Rectal smooth muscle tissue (tissue), 1 donor: ENCODE data around the gene OXGR1.
"Not testable (repeated sequence)": the region's sequence is repeated elsewhere in the genome, so short reads cannot be mapped to it uniquely, and the experiment has no call there.

Experiments used
- H3K27ac ChIP-seq: one replicate; pipeline ENCODE4 v1.7.0; 2013; ENCODE audit warnings: low read depth, low read length, inconsistent platforms
- H3K27me3 ChIP-seq: one replicate; pipeline ENCODE4 v1.7.0; 2013; ENCODE audit warnings: low read length; ENCODE audit not compliant: control insufficient read depth, insufficient read depth
- H3K36me3 ChIP-seq: one replicate; pipeline ENCODE4 v1.7.0; 2013; ENCODE audit warnings: low read length; ENCODE audit not compliant: control insufficient read depth, insufficient read depth
- H3K4me1 ChIP-seq: one replicate; pipeline ENCODE4 v1.7.0; 2013; ENCODE audit warnings: low read length; ENCODE audit not compliant: control insufficient read depth, insufficient read depth
- H3K4me3 ChIP-seq: one replicate; pipeline ENCODE4 v1.7.0; 2013; ENCODE audit warnings: low read length
- H3K9ac ChIP-seq: one replicate; pipeline ENCODE4 v1.7.0; 2013; ENCODE audit warnings: low read length

The OXGR1 gene

GRCh38 chr13:96994017-96994857 lies at the start of gene OXGR1:
Gene OXGR1, minus strand, starts transcription at chr13:96994476. Its CDS starts 6,717 bp downstream, at chr13:96987759.
- H3K4me1 ChIP-seq = no peaks in the 10 kb centered on the region
- H3K4me3 ChIP-seq = peak within 1 kb of the TSS; percentile 67
- H3K27ac ChIP-seq = no peak within 1 kb of the TSS
- no peak within 1 kb of the TSS for H3K9ac ChIP-seq
- no peaks in the 10 kb centered on the region for H3K27me3 ChIP-seq
- no peaks in the 10 kb centered on the region for H3K36me3 ChIP-seq

- H3K36me3 ChIP-seq = no peaks in the 10 kb centered on the region
- no peak overlapping the region for H3K27ac ChIP-seq
- no peaks in the 10 kb centered on the region for H3K4me1 ChIP-seq
- no peak overlapping the region for H3K4me3 ChIP-seq
- H3K9ac ChIP-seq = no peak overlapping the region
- no peaks in the 10 kb centered on the region for H3K27me3 ChIP-seq
Observed at GRCh38 chr13:97043302-97043701, 49.0 kb upstream of the OXGR1 start.

GRCh38 chr13:97030705-97031452 lies 36.6 kb upstream of the OXGR1 start:
- Histone ChIP-seq H3K27me3 (no peaks in the 10 kb centered on the region), H3K36me3 (no peaks in the 10 kb centered on the region), H3K4me3 (no peak overlapping the region), H3K27ac (no peak overlapping the region), H3K4me1 (no peaks in the 10 kb centered on the region), H3K9ac (no peak overlapping the region)

- Histone ChIP-seq H3K9ac (no peak overlapping the region), H3K36me3 (no peaks in the 10 kb centered on the region), H3K4me1 (no peaks in the 10 kb centered on the region), H3K4me3 (no peak overlapping the region), H3K27ac (peak overlapping the region; percentile 7), H3K27me3 (no peaks in the 10 kb centered on the region)
Observed at GRCh38 chr13:97028441-97029299, 34.4 kb upstream of the OXGR1 start.

- no peak overlapping the region for H3K27ac ChIP-seq
- no peaks in the 10 kb centered on the region for H3K4me1 ChIP-seq
- no peaks in the 10 kb centered on the region for H3K27me3 ChIP-seq
- H3K9ac ChIP-seq = no peak overlapping the region
- H3K36me3 ChIP-seq = no peaks in the 10 kb centered on the region
- no peak overlapping the region for H3K4me3 ChIP-seq
Observed at GRCh38 chr13:97027162-97027554, 32.9 kb upstream of the OXGR1 start.

- Histone ChIP-seq H3K27ac (peak overlapping the region; percentile 33), H3K4me1 (no peaks in the 10 kb centered on the region), H3K36me3 (no peaks in the 10 kb centered on the region), H3K9ac (no peak overlapping the region), H3K27me3 (no peaks in the 10 kb centered on the region), H3K4me3 (no peak overlapping the region)
Observed at GRCh38 chr13:97026531-97027161, 32.4 kb upstream of the OXGR1 start.

- H3K4me1 ChIP-seq, H3K27me3 ChIP-seq, H3K36me3 ChIP-seq, H3K9ac ChIP-seq, H3K4me3 ChIP-seq, H3K27ac ChIP-seq: not testable (repeated sequence)
Observed at GRCh38 chr13:97023812-97024211, 29.5 kb upstream of the OXGR1 start.

GRCh38 chr13:97023117-97023516 lies 28.8 kb upstream of the OXGR1 start:
- Histone ChIP-seq H3K36me3 (no peaks in the 10 kb centered on the region), H3K4me1 (no peaks in the 10 kb centered on the region), H3K27me3 (no peaks in the 10 kb centered on the region), H3K27ac (no peak overlapping the region), H3K4me3 (no peak overlapping the region), H3K9ac (no peak overlapping the region)

- H3K4me3 ChIP-seq = no peak overlapping the region
- H3K27me3 ChIP-seq = no peaks in the 10 kb centered on the region
- H3K27ac ChIP-seq = no peak overlapping the region
- H3K9ac ChIP-seq = no peak overlapping the region
- H3K4me1 ChIP-seq = no peaks in the 10 kb centered on the region
- no peaks in the 10 kb centered on the region for H3K36me3 ChIP-seq
Observed at GRCh38 chr13:97021241-97021640, 27.0 kb upstream of the OXGR1 start.

GRCh38 chr13:97020689-97021240 lies 26.5 kb upstream of the OXGR1 start:
- H3K4me3 ChIP-seq = no peak overlapping the region
- H3K9ac ChIP-seq = no peak overlapping the region
- H3K27ac ChIP-seq = no peak overlapping the region
- H3K4me1 ChIP-seq = no peaks in the 10 kb centered on the region
- no peaks in the 10 kb centered on the region for H3K36me3 ChIP-seq
- no peaks in the 10 kb centered on the region for H3K27me3 ChIP-seq

- Histone ChIP-seq H3K4me3 (no peak overlapping the region), H3K9ac (no peak overlapping the region), H3K27ac (no peak overlapping the region), H3K27me3 (no peaks in the 10 kb centered on the region), H3K36me3 (no peaks in the 10 kb centered on the region), H3K4me1 (no peaks in the 10 kb centered on the region)
Observed at GRCh38 chr13:97020194-97020593, 25.9 kb upstream of the OXGR1 start.
